Activated CD4-positive, alpha-beta T cell treated with anti-CD3 and anti-CD28 coated beads, Interleukin-2, amount 50 U/mL, for 4 hours (primary cell): Measurements from ENCODE around the gene SETD2.
"Not testable (repeated sequence)": the region's sequence is repeated elsewhere in the genome, so short reads cannot be mapped to it uniquely, and the experiment has no call there.

Experiments used
- DNase-seq, 2 experiments: peaks; one replicate each; pipeline ENCODE4 v3.0.0-alpha.2; 2020

The SETD2 gene

DNA sequence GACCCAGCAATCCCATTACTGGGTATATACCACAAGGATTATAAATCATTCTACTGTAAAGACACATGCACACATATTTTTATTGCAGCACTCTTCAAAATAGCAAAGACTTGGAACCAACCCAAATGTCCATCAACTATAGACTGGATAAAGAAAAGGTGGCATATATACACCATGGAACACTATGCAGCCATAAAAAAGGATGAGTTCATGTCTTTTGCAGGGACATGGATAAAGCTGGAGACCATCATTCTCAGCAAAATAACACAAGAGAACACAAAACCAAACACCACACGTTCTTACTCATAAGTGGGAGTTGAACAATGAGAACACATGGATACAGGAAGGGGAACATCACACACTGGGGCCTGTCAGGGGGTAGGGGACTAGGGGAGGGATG lies 137.5 kb downstream of the SETD2 start:
- DNase-seq: not testable (repeated sequence)

GRCh38 chr3:47024932-47025331 lies 139.0 kb downstream of the SETD2 start:
- DNase-seq: no peak

- no peak for DNase-seq
These were observed 141.3 kb downstream of the SETD2 start for GRCh38 chr3:47022641-47023071.

DNA sequence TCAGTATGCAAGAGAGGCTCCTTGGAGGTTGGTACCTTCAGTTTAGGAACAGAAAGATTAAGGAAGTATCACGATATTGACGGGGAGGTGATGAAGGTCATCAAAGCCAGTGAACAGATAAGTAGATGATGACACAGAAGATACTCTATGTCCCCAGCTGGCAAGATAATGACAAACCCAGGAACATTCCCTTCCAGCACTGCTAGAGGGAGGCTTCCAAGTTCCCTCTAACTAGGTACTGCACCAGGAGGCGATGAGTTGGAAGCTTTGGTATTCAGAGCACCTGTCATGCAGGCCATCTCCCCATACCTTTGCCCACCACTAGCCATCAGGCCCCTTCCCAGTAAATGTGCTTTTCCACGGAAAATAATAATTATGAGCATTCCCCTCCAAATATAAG lies 143.6 kb downstream of the SETD2 start:
- no peak for DNase-seq

DNA sequence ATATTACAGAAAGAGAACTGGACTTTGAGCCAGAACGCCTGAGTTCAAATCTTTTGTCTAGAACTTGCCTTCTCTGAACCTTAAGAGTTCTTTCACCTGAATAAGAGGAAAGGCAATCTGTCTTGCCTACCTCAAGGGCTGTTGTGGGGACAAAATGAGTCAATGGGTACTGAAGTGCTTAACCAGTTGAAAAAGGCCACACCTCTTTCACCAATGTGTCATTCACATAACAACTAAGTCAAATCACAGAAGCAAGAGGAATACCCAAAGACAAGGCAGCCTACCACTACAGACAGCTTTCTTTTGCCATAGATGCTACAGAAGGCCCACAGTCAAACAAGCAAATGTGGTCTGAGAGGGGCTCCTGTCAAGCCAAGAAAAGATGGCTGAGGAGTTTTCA lies 144.7 kb downstream of the SETD2 start:
- no peak for DNase-seq

- no peak for DNase-seq
These were observed 145.7 kb downstream of the SETD2 start for GRCh38 chr3:47018269-47018611.

GRCh38 chr3:47017504-47018268 lies 146.2 kb downstream of the SETD2 start:
- DNase-seq: no peak

DNA sequence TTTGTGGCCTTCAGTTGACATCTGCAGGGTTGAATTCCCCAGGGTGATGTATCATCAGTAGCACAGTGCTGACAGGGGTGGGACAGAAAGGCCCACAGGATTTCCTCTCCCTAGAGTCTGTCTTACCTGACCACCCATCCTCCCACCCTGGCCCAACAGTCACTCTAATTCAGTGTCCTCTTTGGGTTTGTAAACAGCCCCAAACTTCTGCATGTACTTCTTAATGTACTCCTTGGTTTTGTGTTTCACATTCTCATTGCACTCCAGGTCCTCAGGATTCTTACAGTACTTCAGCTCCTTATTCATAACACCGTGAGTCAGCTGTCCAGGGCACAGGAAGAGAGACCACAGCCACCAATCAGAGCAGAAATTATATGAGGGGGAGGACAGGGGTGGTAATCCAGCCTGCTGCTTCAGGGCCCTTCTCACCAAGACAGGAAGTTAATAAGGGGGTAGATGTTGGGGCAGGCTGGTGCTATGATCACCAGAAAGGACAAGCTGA lies 146.9 kb downstream of the SETD2 start:
- DNase-seq: no peak

GRCh38 chr3:47016086-47016933 lies 147.6 kb downstream of the SETD2 start:
- DNase-seq: no peak

DNA sequence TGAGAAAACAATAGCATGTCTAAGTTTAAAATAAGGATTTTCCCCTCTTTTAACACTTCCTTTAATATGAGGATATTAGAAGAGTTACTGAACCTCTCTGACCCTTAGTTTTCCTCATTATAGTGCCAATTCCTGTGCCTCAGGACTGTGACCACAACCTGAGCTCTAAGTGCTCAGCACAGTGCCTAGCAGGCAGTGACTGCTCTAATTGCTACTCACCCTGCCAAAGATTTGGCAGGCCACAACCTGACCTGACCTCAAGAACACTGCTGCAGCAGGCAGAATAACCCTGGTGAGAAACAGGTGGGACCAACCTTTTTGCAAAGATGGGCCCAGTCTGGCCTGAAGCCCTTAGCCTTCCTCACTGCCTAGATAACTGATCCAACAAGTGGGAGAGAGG lies 148.8 kb downstream of the SETD2 start:
- no peak for DNase-seq

GRCh38 chr3:47014036-47014435 lies 149.9 kb downstream of the SETD2 start:
- DNase-seq: no peak

DNA sequence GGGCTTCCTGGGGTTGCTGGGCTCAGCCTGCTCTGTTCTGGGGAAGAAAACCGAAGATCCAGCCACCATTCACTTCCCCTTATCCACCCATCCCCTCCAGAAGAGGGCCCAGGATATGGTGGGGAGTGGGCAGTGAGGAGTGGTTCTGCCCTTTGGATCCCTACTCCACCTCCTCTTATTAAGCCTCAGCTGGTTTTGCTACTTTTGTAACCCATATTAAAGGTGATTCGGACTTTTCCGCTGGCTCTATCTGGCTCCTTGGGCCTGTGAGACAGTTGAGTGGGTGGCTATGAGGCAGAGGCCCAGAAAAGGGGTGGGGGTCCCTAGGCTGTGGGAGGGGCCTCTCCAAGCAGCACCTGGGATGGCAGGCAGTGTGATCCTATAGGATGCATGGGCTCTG lies 150.7 kb downstream of the SETD2 start:
- DNase-seq: no peak

DNA sequence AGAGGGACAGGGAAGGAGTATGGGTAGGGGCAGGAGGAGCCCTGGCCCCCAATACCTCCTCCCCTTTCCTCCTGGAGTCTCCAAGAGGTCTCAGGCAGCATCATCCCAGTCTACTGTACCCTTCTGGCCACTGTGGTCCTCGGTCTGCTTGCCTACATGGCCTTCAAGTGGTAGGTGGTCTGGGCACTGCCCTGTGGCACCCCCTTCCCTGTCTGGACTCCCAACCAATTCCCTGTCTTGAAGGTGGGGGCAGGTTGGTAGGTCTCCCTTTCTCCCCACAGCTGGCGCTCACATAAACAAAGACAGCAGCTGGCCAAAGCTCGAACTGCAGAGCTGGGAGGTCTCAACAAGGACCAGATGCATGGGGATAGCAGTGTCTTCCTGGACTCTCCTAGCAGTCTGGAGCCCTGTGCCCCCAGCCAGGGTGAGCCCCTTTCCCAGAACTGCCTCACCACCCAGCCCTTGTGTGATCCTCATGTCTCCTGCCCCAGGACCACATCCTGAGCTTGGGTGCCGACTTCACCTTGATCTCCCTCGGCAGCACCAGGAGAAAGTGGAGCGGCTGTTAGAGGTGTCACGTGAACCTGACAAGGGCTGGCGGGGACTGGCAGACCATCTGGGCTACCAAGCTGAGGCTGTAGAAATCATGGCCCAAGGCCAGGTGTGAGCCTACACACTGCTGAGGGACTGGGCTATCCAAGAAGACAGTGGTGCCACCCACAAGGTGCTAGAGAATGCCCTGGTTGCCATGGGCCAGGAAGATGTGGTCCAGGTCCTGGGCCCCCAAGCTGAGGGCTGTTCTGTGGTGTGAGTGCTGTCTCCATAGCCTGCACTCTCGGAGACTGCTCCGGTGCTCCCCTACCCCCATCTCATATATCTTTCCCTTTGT lies 151.3 kb downstream of the SETD2 start:
- DNase-seq: no peak

DNA sequence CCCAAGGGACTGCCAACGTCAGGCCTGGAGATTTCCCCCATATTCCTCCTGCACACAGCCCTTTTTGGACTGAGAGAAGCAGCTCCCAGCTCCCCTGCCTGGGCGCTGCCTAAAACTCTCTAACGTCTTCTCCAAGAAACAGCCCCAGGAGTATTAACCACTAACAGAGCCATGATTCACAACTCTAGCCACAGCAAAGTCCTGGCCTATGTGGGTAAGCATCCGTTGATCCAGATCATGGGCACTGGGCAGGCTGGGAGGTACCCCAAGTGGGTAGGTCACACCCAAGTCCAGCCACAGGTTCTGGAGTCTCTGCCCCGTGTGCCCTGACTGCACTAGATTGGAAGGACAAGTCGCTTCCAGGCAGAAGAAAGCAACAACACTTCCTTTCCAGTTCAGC lies 152.5 kb downstream of the SETD2 start:
- DNase-seq: no peak

DNA sequence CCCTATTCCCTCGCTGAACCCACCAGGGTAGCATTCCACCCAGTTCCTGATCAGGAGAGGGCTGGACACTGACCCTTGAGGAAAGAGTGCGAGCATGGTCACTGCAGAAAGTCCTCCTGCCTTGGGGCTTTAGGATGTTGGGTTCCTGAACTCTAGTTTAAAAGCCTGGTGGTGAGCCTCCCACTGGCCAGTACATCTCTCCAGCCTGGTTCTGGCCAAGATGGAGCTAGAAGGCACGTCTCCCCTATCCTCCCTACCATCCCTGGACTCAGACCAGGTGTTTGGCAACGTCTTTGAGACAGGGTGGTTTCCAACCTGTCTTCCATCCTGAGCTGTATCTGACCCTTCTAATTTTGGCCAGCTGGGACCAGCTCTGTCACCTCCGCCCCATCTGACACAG lies 153.0 kb downstream of the SETD2 start:
- DNase-seq: no peak

DNA sequence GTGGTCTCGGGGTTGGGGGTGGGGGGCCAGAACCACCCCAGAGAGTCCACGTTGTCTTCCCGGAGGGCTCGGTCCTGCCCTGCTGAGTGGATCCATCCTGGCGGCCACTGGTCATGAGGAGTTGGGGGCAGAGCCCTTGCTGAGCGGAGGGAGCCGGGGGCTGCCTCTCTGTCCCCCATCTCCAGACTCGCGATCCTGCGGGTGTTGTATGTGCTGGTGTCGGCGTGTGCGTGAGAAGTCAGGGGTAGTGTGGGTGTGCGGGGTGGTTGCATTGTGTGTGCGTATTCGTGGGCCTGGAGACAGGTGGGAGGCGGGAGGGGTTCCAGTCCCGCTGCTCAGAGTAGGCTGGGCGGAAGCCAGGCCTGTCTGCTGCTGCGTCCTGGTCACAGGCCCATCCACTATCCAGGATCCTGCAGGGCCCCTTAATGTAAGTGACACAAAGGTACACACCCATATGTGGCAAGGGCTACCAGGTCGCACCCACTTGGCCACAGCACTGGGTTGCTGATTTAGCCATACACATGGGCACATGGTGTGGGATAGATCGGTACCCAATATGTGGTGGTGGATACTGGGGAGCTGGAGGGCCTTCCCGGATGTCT lies 153.7 kb downstream of the SETD2 start:
- no peak for DNase-seq

DNA sequence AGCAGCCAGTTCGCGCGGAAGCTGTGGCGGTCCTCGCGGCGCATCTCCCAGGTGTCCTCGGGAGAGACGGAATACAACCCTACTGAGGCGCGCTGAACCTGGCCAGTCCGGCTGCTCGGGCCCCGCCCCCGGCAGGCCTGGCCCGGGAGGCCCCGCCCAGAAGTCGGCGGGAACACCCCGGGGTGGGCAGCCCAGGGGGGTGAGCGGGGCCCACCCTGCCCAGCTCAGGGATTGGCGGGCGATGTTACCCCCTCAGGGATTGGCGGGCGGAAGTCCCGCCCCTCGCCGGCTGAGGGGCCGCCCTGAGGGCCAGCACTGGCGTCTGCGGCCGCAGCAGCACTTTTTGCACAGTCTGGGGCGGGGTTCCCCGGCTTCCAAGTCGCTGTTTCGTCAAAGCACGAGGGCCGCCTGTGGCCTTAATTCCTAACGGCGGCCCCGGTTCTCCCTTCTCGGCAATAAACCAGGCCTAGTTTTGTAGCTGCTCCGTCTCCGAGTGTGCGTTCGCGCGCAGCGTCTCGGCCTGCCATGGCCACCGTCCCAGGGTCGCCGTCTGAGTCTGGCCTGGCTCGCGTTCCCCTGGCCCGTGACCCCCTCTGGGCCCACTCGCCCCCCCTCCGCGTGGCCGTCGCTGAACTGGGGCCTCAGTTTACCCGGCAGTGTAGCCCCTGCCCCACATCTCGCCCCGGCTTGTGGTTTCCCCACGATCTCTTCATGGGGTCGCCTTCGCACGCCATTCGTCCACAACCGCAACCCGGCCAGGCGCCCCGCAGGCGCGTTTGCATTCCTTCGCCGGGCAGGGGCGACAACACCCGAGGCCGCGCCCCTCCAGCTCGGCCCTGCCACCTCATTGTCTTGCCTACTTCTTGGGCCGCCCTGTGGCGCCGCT lies 154.4 kb downstream of the SETD2 start:
- peak; percentile 18 to 29 for DNase-seq

DNA sequence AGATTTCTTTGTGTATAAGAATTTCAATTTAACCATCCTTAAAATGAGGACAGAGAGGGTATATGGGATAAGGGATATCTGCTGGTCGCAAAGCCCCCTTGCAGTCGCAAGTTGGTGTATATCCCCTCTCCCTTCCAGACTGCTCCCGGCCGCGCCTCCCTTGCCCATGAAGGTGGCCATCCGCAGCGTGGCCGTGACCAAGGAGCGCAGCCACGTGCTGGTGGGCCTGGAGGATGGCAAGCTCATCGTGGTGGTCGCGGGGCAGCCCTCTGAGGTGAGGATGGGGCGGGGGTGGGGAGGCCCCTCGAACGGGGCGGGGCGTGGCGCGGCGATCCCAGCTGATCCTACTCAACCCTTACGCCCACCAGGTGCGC lies 155.1 kb downstream of the SETD2 start:
- no peak for DNase-seq

GRCh38 chr3:47008234-47008796 lies 155.6 kb downstream of the SETD2 start:
- DNase-seq: no peak

- DNase-seq: no peak
These were observed 156.3 kb downstream of the SETD2 start for GRCh38 chr3:47007482-47008233.

DNA sequence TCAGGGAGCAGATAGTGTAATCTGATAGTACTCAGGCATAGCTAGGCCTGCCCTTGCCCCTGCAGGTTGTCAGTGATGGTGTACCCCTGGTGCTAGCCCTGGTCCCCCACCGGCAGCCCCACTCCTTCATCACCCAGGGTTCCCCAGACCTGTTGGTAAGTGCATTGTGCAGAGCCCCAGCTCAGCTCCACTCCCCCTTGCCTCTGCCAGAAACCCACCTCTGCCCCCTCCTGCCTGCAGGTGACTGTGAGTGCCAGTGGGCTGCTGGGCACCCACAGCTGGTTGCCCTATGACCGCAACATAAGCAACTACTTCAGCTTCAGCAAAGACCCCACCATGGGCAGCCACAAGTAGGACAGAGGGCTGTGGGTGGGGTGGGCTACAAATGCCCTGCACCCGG lies 156.9 kb downstream of the SETD2 start:
- no peak for DNase-seq
